Erythroblast (primary cell): ENCODE data around the gene RTN4.

Experiments
- GATA1 ChIP-seq: IDR thresholded peaks from 2 replicates; pipeline ENCODE4 v1.6.1; 2011; ENCODE audit warnings: low read depth, mild to moderate bottlenecking, control low read depth, low read length, moderate library complexity
- POLR2A ChIP-seq: IDR thresholded peaks from 2 replicates; pipeline ENCODE4 v1.6.1; 2011; ENCODE audit warnings: mild to moderate bottlenecking, low read length

DNA sequence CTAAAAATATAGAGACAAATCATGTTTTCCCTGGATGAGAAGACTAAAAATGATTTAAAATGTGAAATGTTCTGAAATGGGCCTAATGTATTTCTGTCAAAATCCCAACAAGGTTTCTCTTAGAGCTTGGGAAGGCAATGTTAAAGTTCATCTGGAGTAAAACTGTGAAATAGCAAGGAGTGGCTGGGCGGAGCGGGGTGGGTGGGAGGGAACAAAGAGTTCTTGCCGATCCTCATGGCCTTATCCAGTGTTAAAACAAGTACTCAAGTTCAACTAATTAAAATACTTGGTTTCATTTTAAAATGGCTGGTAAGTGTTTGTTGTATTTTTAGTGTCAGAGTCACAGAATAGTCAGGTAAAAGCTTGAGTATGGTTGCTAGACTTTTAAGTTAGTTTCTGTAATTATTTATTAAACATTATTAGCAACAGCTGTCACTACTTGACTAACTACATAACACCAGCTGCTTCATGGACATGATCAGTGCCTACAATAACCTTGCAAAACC, 87.3 kb downstream of the RTN4 start:
- TF ChIP-seq POLR2A (no peak), GATA1 (no peak)
